Hematopoietic multipotent progenitor cell treated with erythropoietin and hydrocortisone succinate and interleukin-3 and kit ligand, for 15 days (in vitro differentiated cells): ENCODE results near the gene ARHGEF7.

Experiments used
- DNase-seq: peaks from one replicate; pipeline ENCODE4 v3.0.0-alpha.2; 2015; ENCODE audit warnings: low spot score

Gene ARHGEF7

DNA sequence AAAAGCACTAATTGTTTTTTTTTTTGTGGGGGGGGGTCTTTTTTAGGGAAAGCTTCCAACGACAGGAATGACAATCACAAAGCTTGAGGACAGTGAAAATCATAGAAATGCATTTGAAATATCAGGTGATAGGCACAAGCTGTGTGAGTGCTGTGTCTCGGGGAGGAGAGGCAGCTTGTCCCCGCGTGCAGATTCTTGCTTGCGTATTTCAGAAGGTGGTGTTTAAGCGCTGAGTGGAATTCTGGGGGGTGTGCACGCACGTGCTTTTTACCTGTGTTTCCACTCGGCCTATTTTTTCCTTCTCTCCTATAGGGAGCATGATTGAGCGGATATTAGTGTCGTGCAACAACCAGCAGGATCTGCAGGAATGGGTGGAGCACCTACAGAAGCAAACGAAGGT, 165.1 kb downstream of the ARHGEF7 start:
- no peak for DNase-seq

DNA sequence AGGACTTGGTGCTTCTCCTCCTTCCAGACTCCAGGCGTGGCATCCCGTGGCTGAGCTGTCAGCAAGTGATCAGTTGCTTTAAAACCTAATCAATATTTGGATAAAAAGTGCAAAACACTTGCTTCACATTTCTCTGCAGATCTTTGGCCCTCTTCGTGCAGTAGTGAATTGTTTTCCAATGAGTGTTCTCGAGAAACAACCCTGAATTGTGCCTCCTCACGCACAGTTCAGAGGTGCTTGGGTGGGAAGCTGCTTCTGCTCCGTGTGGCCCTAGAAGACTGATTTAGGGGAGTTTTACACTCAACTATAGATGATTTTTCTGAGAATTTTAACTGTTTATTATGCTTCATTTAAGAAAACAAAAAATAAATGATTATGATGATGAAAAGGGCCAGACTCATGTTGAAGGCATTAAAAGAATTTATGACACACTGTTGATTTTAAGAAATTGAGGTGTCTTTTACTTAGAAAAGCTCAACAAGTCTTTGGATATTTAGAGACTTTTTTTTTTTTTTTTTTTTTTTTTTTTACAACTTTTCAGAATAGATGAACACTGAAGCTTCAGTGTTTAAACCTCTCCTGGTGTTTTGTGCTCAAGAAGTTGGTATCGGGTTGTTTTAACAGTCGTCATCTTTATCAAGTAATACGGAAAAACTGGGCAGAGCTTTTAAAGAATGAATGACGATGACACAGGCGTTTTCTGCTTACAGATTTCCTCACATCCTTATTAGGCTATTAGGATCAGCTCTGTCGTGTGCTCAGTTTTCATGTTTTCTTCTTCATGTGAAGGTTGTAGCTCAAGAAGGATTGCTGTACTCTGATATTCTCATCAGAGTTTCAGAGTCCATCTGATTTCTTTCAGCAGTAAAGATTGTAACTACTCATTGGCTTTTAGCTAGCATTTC, 165.8 kb downstream of the ARHGEF7 start:
- no peak for DNase-seq

DNA sequence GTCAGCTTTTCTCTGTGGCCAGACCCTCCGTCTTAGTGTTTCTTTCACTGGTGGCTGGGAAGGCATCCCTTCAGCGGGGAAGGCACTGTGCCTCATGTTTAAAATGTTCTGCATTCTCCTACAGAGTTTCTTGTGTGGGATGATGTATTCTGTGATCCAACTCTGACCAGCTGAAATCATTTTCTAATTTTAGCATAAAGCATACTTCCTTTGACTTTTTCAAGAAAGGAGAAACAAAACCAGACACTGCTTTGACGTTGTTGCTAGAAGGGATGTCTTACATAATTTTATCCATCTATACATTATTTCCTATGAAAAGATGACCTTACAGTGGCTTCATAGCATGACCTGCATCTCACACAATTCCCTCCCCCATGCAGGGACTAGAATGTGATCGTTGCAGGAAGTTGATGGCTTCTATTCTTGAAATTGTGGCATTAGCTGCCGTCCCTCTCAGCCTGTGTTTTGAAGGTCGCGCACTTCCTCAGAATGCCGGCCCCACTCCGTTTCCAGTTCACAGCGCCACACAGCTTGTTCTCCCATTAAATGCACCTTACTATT, 166.7 kb downstream of the ARHGEF7 start:
- DNase-seq, result no peak

DNA sequence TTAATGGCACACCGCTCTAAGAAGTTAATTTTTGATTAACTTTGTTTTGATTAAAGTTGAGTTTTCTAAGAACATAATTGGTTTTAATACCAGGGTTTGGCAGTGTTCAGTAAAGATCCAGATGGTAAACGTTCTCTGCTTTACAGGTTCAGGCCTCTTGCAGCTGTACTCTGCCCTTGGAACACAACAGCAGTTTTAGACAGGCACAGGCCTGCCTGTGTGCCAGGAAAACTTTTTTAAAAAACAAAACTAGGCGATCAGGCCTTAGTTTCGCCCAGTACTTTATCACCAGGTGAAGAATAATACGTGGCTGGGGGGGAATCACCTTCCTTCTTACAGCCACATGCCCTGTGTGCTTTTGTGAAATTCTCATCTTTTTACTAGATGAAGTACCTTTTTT, 167.3 kb downstream of the ARHGEF7 start:
- DNase-seq, result no peak

DNA sequence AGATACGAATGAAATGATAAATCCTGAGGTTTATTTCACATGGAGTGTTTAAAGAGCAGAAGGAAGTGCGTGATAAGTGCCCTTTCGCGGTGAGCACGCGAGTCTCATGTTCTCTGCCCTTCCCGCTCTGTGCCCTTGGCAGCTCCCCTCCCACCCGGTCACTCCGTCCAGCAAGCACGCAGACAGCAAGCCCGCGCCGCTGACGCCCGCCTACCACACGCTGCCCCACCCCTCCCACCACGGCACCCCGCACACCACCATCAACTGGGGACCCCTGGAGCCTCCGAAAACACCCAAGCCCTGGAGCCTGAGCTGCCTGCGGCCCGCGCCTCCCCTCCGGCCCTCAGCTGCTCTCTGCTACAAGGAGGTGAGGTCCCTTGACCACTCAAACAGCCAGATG, 167.9 kb downstream of the ARHGEF7 start:
- no peak for DNase-seq

DNA sequence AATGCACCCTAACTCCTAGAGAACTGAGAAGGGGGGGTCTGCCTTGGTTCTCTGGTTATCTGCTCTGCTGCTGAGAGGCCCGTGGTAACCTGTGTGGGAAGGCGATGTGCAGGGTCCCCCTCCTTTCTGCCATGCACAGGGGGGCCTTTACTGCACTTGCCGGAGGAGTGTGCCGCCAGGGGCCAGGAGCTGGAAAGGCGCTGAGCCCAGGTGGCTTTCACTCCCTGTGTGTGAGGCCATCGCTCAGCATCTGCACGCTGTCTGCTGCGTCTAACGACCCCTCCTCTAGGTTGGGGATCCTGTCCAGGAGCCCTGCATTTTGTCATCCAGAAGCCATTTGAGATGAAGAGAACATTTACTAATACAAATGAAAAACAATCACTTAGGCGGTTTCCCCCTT, 168.3 kb downstream of the ARHGEF7 start:
- DNase-seq, result no peak

DNA sequence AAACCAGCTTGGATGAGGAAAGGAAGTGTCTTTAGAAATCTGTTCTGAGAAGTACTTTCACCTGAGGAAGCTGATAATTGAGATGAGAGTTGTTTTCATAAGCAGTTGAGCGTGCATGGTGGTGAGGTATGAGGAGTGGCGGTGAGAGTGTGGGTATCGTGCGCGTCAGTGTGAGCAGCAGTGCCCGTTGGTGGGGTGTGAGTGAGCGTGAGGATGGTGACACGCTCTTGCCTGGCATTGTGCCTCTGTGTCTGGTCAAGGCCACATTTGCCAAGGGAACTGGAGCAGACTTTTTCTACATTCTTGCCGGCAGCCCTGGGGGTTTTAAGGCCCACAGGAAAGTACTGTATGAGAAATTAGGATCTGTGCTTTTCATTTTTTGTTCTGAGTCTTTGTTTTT, 168.9 kb downstream of the ARHGEF7 start:
- no peak for DNase-seq

DNA sequence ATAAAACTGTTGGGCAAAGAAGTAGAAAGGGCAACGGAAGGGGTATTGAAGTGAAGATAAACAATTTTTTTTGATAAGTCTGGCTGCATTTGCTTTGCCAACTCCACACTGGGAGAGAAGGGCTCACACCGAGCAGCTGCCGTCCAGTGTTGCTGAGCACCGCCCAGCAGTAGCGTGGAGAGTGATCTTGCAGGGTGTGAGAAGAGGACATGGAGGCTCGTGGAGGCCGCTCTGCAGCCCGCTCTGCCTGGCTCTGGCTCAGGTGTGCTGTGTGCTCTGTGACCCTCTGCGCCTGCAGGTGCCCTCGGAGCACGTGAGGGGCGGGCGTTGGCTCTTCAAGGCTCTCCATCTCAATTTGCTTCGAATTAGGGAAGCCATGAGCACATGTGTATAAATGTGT, 169.5 kb downstream of the ARHGEF7 start:
- DNase-seq, result no peak

DNA sequence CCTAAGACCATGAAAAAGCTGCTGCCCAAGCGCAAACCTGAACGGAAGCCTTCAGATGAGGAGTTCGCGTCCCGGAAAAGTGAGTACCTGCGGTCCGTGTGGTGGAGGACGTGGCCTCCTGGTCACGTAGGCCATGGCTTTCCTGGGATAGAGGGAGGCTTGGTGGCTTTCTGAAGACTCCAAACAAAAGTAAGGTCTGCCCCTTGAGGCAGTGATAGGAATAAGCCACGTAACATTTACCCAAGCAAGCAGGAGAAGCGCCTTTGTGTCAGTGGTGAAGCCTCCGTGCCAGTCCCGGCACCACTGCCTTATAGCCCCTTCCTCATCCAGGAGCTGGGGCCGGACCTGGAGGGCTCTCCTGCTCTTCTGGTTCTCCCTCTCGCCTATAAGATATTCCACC, 171.1 kb downstream of the ARHGEF7 start:
- no peak for DNase-seq

DNA sequence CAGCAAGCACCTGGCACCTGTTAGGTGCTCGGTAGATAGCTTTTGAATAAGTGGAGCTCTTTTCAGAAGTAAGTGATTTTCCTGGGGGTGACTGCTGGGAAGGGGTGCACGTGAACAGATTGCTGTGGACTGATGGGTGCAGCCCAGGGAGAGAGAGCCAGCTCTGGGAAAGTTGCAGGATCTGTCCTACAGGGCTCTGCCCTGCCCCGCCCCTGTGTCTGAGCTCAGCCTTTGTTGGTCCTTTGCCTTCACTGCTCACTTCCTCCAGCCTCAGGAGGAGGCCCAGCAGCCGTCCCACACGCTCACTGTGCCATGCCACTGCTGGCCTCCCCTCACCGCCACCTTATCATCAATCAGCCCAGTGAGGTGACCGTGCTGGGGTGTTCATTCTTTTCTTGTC, 171.6 kb downstream of the ARHGEF7 start:
- DNase-seq, result no peak

DNA sequence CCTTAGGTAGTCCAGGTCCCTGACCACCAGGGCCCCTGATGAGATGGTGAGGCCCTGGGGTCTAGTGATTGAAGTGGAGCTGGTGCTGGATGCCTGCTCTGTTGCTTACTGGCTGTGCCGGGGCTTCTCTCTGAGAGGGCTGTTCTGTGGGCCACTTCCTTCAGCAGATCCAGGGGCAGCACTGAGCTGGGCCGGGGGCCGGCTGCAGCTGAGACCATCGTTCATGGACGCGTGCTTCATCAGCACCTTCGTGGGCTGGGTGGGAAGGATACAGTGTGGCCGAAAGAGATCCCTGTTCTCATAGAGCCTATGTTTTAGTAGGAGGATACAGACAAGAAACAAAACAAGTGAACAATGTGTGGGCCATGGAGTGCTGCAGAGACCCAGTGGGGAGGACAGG, 172.1 kb downstream of the ARHGEF7 start:
- no peak for DNase-seq

DNA sequence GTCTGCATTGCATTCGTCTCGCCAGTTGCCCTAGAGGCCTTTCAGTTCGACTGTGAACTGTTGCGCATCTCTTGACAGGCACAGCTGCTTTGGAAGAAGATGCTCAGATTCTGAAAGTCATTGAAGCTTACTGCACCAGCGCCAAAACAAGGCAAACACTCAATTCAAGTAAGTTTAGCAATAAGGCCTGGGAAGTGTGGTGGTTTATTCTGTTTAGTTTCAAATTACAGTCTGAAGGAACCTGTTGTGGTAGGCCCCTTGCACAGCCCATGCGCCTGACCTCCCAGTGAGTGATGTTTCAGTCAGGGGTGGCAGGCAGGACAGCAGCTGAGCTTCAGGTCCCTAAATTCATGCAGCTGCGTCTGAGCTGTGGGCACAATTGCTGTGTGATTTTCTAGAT, 173.2 kb downstream of the ARHGEF7 start:
- no peak for DNase-seq

DNA sequence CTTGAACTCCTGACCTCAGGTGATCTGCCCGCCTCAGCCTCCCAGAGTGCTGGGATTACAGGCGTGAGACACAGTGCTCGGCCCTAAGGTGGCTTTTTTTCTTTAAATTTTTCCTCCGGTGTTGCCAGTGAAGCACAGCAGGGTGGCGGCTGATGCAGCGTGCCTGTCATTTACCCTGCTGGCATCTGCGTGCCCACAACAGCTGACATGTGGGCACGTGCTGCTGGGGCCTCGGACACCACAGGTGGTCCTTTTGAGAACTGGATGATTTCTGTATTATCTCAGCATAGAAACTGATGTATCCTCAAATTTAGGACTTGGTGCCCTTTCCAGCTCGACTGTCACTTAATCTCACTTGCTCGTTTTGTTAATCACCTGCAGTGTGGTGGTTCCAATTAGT, 174.1 kb downstream of the ARHGEF7 start:
- no peak for DNase-seq

DNA sequence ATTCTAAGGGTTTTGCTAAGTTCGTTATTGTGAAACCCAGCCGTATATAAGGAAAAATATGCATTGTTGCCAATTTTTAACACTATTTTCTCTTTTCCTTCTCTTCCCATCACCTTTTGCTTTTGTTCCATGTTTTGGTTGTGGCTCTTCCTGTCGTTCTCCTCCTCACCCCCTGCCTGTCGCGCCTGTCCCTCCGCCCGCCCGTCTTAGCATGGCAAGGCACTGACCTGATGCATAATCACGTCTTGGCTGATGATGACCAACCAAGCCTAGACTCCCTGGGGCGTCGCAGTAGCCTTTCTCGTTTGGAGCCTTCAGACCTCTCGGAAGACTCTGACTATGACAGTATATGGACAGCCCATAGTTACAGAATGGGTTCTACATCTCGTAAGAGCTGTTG, 176.8 kb downstream of the ARHGEF7 start:
- DNase-seq, result no peak

DNA sequence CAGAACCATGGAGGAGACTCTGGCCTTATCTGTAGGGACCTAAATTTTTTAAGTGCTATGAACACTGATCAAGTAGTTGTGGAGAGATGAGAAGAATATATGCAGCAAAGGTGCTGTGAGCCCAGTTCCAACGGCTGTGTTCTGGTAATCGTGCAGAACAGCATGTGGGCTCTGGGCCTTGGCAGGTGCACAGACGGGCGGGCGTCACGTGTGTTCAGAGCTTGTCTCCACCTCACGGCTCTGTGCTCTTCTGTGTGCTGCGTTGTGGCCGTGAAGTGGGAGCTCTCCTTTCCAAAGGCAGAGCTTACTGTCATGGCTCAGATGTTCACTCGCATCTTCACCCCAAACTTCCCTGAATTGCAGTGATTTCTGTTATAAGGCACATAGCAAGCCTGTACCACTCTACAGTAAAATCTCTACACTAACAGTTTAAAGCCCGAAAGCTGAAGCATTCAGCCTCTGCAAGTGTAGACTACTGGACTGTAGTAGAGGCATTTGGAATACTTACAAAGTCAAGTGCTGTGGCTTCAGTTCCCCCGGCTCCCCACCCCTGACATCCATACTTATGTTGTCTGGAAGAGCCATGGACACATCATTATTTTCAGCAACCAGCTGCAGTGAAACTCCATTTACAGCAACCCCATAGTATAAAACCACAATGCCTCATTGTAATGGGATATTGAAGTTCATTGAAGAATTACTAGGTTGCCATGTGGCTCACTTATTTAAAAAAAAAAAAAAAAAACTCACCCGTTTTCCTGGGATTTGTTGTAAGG, 177.8 kb downstream of the ARHGEF7 start:
- no peak for DNase-seq

DNA sequence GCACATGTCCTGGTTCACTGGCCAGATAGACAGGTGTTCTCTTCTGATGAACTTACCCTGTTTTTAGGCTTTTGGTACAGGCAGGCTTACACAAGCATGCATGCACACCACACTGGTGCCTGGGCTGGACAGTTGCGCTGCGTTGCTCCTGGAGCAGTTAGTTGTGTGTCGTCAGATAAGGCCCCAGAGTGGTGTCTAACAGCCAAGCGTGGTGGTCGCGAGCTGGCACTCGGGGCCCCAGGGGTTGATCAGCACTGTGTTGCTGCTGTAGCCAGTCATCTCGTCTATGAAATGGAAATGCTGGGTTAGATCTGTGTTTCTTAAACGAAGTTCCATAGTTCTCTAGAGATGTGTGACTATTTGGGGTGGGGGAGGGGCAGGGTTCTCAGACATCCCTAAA, 180.8 kb downstream of the ARHGEF7 start:
- no peak for DNase-seq

DNA sequence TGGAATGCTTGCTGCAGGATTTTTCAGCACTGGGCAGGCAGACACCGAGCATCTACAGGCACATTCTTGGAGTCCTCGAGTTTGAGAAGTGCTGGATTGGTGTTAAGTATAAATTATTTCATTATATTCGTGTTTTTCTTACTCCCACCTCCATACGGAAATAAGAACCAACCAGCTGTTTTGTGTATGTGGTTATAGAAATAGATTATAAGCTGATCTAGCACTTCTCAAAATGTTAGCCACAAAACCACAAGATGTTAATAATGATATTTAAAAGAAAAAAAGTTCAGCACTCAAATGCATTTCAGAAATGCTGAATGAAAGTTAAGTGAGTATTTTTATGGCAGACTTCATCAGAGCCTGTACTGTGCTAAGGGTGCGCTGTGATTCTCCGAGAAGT, 181.3 kb downstream of the ARHGEF7 start:
- no peak for DNase-seq

DNA sequence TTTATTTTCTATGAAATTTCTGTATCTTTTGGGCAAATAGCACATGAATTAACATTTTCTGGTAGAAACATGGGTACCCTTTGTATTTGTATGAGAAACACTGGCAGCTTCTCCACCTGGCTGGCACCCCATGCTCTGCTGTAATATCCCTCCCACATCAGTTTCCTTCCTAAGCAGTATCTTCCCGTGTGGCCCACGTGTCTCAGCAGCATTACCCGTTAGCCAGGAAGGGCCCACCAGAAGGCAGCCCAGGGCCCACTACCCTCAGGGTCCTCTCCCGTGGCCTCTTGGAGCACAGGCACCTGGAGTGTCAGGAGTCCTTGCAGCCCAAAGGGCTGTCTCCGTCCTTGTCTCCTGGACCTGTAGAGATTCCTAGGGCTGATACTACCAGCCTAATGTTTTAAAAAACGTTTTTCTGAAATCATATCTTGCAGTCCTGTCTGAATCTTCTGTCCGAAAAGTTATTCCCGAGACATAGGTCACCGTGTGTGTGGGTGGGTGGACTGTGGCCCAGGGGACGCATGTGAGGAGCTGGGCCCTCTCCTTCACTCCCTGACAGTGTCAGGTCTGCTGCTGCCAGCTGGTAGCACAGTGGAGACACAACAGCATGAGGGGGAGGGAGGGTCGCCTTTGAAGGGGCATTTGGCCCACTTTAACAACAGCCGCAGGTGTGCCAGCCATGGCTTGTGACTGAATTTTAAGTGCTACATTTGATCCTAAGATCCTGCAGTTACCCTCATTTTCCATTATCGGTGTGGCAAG, 183.3 kb downstream of the ARHGEF7 start:
- DNase-seq, result no peak

DNA sequence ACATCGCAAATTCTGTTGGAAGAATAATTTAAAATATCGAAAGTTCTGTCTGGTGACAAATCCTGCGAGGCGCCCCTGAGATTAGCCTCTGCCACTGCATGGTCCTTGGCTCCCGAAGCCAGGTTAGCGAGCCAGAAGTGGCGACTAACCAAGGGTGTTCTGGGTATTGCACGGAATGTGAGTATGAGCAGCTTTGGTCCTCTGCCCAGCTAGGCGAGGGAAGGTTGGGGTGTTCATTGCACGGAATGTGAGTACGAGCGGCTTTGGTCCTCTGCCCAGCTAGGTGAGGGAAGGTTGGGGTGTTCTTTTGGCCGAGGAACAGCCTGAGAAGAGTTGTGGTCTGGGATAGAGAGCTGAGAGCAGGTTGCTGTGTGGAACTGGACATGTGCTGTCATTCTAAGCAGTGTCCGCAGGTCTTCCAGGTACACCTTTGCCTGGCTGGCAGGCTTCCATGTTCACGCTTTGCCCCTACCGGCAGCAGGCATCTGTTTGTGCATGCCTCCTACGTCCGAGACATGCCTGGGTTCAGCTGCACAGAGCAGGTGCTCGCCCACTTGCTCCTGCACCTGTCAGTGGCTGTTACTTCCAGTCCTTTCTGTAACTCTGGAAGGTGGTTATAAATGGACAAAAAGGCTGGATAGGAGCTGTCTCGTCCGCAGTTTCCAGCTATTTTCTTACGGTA, 187.1 kb downstream of the ARHGEF7 start:
- no peak for DNase-seq

DNA sequence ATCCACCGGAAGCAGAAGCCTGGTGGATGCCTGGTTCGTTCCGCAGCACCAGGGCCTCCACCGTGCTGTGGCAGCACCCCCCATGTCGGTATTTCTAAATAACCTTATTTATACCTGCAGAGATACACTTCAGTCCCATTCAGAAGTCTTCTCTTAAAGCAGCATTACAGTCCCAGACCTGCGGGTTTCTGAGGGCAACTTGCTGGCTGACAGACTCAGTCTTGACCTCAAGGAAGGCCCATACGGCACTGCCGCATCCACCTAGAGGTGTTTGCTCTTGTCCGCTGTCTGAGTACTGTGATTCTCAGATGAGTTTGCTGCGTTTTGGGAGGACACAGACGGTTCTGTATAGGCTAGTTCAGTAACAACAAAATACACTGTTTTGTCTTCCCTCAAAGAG, 188.4 kb downstream of the ARHGEF7 start:
- no peak for DNase-seq

DNA sequence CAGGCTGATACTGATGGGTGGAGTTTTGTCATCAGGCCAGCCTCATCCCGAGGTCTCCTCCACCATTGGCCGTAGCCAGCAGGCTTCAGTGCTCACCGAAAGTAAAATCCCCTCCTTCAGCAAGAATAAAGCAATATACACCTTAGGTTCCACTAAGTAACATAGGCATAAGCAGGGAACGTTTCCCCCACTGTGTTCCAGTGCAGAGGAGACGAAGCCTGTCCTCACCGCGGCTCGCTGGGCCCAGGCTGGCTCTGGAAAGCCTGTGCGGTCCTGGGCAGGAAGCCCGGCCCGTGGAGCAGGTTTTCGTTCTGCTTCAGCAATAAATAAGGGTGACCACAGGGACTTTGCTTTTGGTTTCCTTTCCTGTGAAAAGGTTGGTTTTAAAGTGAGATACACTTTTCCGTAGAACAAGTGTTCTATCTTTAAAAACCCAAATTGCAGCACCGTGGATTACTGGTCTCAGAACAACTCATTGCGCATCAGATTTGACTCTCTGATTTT, 189.0 kb downstream of the ARHGEF7 start:
- DNase-seq, result no peak
